NCI-H1694 treated with DMSO at 0.1 percent for 48 hours (cell line): ENCODE data around the gene USP34.

Experiments used
- DNase-seq: peaks from one replicate; lab custom pipeline; 2025; lab: John Stamatoyannopoulos, UW

USP34 gene

GRCh38 chr2:61371027-61371426 lies 99.9 kb downstream of the USP34 start:
- no peak for DNase-seq

GRCh38 chr2:61368687-61369665 lies 101.9 kb downstream of the USP34 start:
- no peak for DNase-seq

- no peak for DNase-seq
Measured at GRCh38 chr2:61367177-61367576, 103.7 kb downstream of the USP34 start.

- no peak for DNase-seq
Measured at GRCh38 chr2:61363580-61363979, 107.3 kb downstream of the USP34 start.

GRCh38 chr2:61362873-61363272 lies 108.0 kb downstream of the USP34 start:
- DNase-seq = no peak

GRCh38 chr2:61361068-61361467 lies 109.8 kb downstream of the USP34 start:
- DNase-seq = no peak

- no peak for DNase-seq
Measured at GRCh38 chr2:61359058-61359457, 111.8 kb downstream of the USP34 start.

GRCh38 chr2:61357681-61358080 lies 113.2 kb downstream of the USP34 start:
- no peak for DNase-seq

GRCh38 chr2:61356958-61357350 lies 113.9 kb downstream of the USP34 start:
- DNase-seq = no peak

- DNase-seq = no peak
Measured at GRCh38 chr2:61356261-61356957, 114.5 kb downstream of the USP34 start.

- DNase-seq = no peak
Measured at GRCh38 chr2:61354543-61355197, 116.2 kb downstream of the USP34 start.

GRCh38 chr2:61353909-61354308 lies 117.0 kb downstream of the USP34 start:
- DNase-seq = no peak

GRCh38 chr2:61350777-61351176 lies 120.1 kb downstream of the USP34 start:
- no peak for DNase-seq

- DNase-seq = no peak
Measured at GRCh38 chr2:61343141-61343540, 127.7 kb downstream of the USP34 start.

- DNase-seq = no peak
Measured at GRCh38 chr2:61340242-61340641, 130.6 kb downstream of the USP34 start.

GRCh38 chr2:61338447-61338846 lies 132.4 kb downstream of the USP34 start:
- DNase-seq = no peak

GRCh38 chr2:61335187-61335586 lies 135.7 kb downstream of the USP34 start:
- DNase-seq = no peak

- no peak for DNase-seq
Measured at GRCh38 chr2:61334466-61334865, 136.4 kb downstream of the USP34 start.

GRCh38 chr2:61328707-61329251 lies 142.1 kb downstream of the USP34 start:
- DNase-seq = no peak

GRCh38 chr2:61327173-61327572 lies 143.7 kb downstream of the USP34 start:
- no peak for DNase-seq

- no peak for DNase-seq
Measured at GRCh38 chr2:61326423-61326822, 144.5 kb downstream of the USP34 start.

GRCh38 chr2:61320181-61320580 lies 150.7 kb downstream of the USP34 start:
- DNase-seq = no peak
